EH (cell line): ENCODE data around the gene ZNF787.

Source experiments
- DNase-seq: peaks from one replicate; pipeline ENCODE4 v3.0.0-alpha.2; 2015; ENCODE audit warnings: low read depth

ZNF787 gene

GRCh38 chr19:56144376-56144775, 23.3 kb upstream of the ZNF787 start:
- no peak for DNase-seq

- DNase-seq, result no peak
These were observed 21.9 kb upstream of the ZNF787 start for GRCh38 chr19:56142897-56143434.

- DNase-seq, result no peak
These were observed 21.1 kb upstream of the ZNF787 start for GRCh38 chr19:56142087-56142787.

GRCh38 chr19:56141417-56141993, 20.4 kb upstream of the ZNF787 start:
- peak; percentile 15 for DNase-seq

GRCh38 chr19:56140583-56141416, 19.7 kb upstream of the ZNF787 start, which contains the start of gene ZNF444:
TSS of gene ZNF444 (plus strand) at chr19:56141287. CDS start at chr19:56146912, 5,625 bp downstream.
- peak; percentile 100 for DNase-seq

GRCh38 chr19:56139847-56140582, 18.9 kb upstream of the ZNF787 start:
- DNase-seq, result no peak

- no peak for DNase-seq
These were observed 17.0 kb upstream of the ZNF787 start for GRCh38 chr19:56138069-56138468.

- no peak for DNase-seq
These were observed 16.3 kb upstream of the ZNF787 start for GRCh38 chr19:56137405-56137804.

GRCh38 chr19:56136362-56136761, 15.3 kb upstream of the ZNF787 start:
- DNase-seq, result no peak

GRCh38 chr19:56134654-56134921, 13.5 kb upstream of the ZNF787 start:
- no peak for DNase-seq

GRCh38 chr19:56133858-56134653, 13.0 kb upstream of the ZNF787 start:
- DNase-seq, result peak; percentile 42

- peak; percentile 34 for DNase-seq
These were observed 11.3 kb upstream of the ZNF787 start for GRCh38 chr19:56132316-56132822.

- DNase-seq, result no peak
These were observed 10.6 kb upstream of the ZNF787 start for GRCh38 chr19:56131651-56132050.

GRCh38 chr19:56130006-56130405, 8.9 kb upstream of the ZNF787 start:
- no peak for DNase-seq

GRCh38 chr19:56126983-56127780, 6.1 kb upstream of the ZNF787 start:
- DNase-seq, result no peak

- no peak for DNase-seq
These were observed 4.9 kb upstream of the ZNF787 start for GRCh38 chr19:56125806-56126590.

GRCh38 chr19:56124578-56124977, 3.5 kb upstream of the ZNF787 start:
- no peak for DNase-seq

GRCh38 chr19:56123266-56123891, 2.3 kb upstream of the ZNF787 start:
- no peak for DNase-seq
